HCT116 (cell line): ENCODE measurements around the gene FAM170B. TPM values are rescaled to one million over a fixed set of nuclear protein-coding genes. Genes with fewer than 3 reads are reported as not detected.

Experiments
- ATAC-seq: fragments of 200-7000 bp; cut with Tn5 transposase; 2 replicates; pipeline ENCODE4 v1.9.1; 2020; ENCODE audit warnings: mild to moderate bottlenecking, moderate library complexity
- BruUV-seq: library from RNA; stranded (reverse); fragments of 400-500 nt; replicated peaks from 2 replicates; lab custom pipeline; 2021; lab: Mats Ljungman, UMichigan
- CTCF ChIA-PET: fragments of 300-600 bp; sonication (Branson Sonifier 250); formaldehyde crosslinking; loops from one replicate; lab custom pipeline; 2021; ENCODE audit warnings: antibody characterized with exemption; lab: Charles Lee
- POLR2A ChIA-PET: fragments of 300-600, 350-600 bp; sonication (Branson Sonifier 250); formaldehyde crosslinking; loops from one replicate; lab custom pipeline; 2021; ENCODE audit warnings: antibody characterized with exemption; lab: Charles Lee
- RAD21 ChIA-PET, 2 experiments: fragments of 300-600 bp; sonication (Branson Sonifier 250); formaldehyde crosslinking; loops; one replicate each; lab custom pipeline; 2023; ENCODE audit warnings: low total read pairs in 2 of 2; ENCODE audit not compliant: uncharacterized antibody in 2 of 2, unreplicated experiment in 2 of 2, low non-redundant PET in 1 of 2; lab: Charles Lee
- DNase-seq: peaks from one replicate; pipeline ENCODE4 v3.0.0-alpha.2; 2010; ENCODE audit warnings: low read depth, low spot score
- H2AFZ ChIP-seq: fragments of 200-600 bp; shearing (Covaris generic), sonication (generic); 2 replicates; pipeline ENCODE4 v1.6.1; 2017; ENCODE audit warnings: low read depth, mixed run types, mixed read lengths, antibody characterized with exemption, low read length; ENCODE audit not compliant: poor library complexity, severe bottlenecking
- H3K27ac ChIP-seq: 2 replicates; pipeline ENCODE4 v1.5.1; 2012; ENCODE audit warnings: low read depth, low read length
- H3K27me3 ChIP-seq: fragments of 200-600 bp; sonication (generic); 2 replicates; pipeline ENCODE4 v1.6.1; 2016; ENCODE audit warnings: mixed run types, low read length, mixed read lengths; ENCODE audit not compliant: insufficient read depth
- H3K36me3 ChIP-seq, 2 experiments: fragments of 200-500 bp in 1 of 2; fragments of 200-600 bp in 1 of 2; sonication (Bioruptor generic) in 1 of 2; sonication (generic) in 1 of 2; 2 replicates each; pipeline versions ENCODE4 v1.5.1 to v1.6.1; 2014 to 2016; ENCODE audit warnings: low read length in 2 of 2, inconsistent platforms in 1 of 2, mixed read lengths in 1 of 2, mixed run types in 1 of 2; ENCODE audit not compliant: insufficient read depth in 2 of 2, control insufficient read depth in 1 of 2
- H3K4me1 ChIP-seq, 2 experiments: fragments of 200-600 bp in 1 of 2; sonication (generic) in 1 of 2; 2 replicates each; pipeline versions ENCODE4 v1.5.1 to v1.6.1; 2012 to 2017; ENCODE audit warnings: low read length in 2 of 2, inconsistent platforms in 1 of 2, mild to moderate bottlenecking in 1 of 2, mixed read lengths in 1 of 2, mixed run types in 1 of 2, moderate library complexity in 1 of 2; ENCODE audit not compliant: insufficient read depth in 2 of 2, control insufficient read depth in 1 of 2
- H3K4me2 ChIP-seq: fragments of 200-600 bp; sonication (generic); 2 replicates; pipeline ENCODE4 v1.6.1; 2017; ENCODE audit warnings: mixed run types, low read length, mixed read lengths
- H3K4me3 ChIP-seq, 2 experiments: fragments of 200-600 bp in 1 of 2; sonication (generic) in 1 of 2; replicated peaks in 1 of 2; 2 replicates each; pipeline ENCODE4 v1.5.1; 2011 to 2016; ENCODE audit warnings: low read length in 2 of 2, control low read depth in 1 of 2, low read depth in 1 of 2, mild to moderate bottlenecking in 1 of 2, mixed read lengths in 1 of 2, mixed run types in 1 of 2
- H3K79me2 ChIP-seq: fragments of 200-600 bp; sonication (generic); 2 replicates; pipeline ENCODE4 v1.6.1; 2017; ENCODE audit warnings: mild to moderate bottlenecking, mixed run types, low read length, moderate library complexity, mixed read lengths; ENCODE audit not compliant: insufficient read depth
- H3K9ac ChIP-seq: fragments of 200-600 bp; sonication (generic); 2 replicates; pipeline ENCODE4 v1.6.1; 2016; ENCODE audit warnings: low read length, mixed read lengths
- H3K9me2 ChIP-seq: fragments of 200-600 bp; sonication (generic), shearing (Covaris generic); 2 replicates; pipeline ENCODE4 v1.6.1; 2017; ENCODE audit warnings: mixed run types, mild to moderate bottlenecking, moderate library complexity; ENCODE audit not compliant: insufficient read depth
- H3K9me3 ChIP-seq, 2 experiments: fragments of 200-500 bp in 1 of 2; fragments of 200-600 bp in 1 of 2; sonication (Bioruptor generic) in 1 of 2; sonication (generic) in 1 of 2; 2 replicates each; pipeline ENCODE4 v1.6.1; 2014 to 2017; ENCODE audit warnings: low read length in 2 of 2, mixed read lengths in 2 of 2, inconsistent platforms in 1 of 2, low read depth in 1 of 2, mild to moderate bottlenecking in 1 of 2, mixed run types in 1 of 2, moderate library complexity in 1 of 2; ENCODE audit not compliant: control insufficient read depth in 1 of 2, insufficient read depth in 1 of 2
- H4K20me1 ChIP-seq: fragments of 200-600 bp; sonication (generic), shearing (Covaris generic); 2 replicates; pipeline ENCODE4 v1.6.1; 2017; ENCODE audit warnings: mixed run types, mild to moderate bottlenecking, moderate library complexity; ENCODE audit not compliant: insufficient read depth
- CBX3 ChIP-seq: IDR thresholded peaks from 2 replicates; pipeline ENCODE4 v1.6.1; 2012; ENCODE audit warnings: low read depth
- CTCF ChIP-seq, 3 experiments: fragments of 200-600 bp in 1 of 3; sonication (generic) in 1 of 3; IDR thresholded peaks in 2 of 3; conservative IDR thresholded peaks in 1 of 3; 2 replicates each; pipeline ENCODE4 v1.5.1; 2012 to 2017; ENCODE audit warnings: low read depth in 2 of 3, low read length in 2 of 3, antibody characterized with exemption in 1 of 3, borderline replicate concordance in 1 of 3, control low read depth in 1 of 3, mild to moderate bottlenecking in 1 of 3, mixed read lengths in 1 of 3, mixed run types in 1 of 3, moderate library complexity in 1 of 3; ENCODE audit not compliant: insufficient read depth in 1 of 3
- ELF1 ChIP-seq: IDR thresholded peaks from 2 replicates; pipeline ENCODE4 v1.6.1; 2012; ENCODE audit warnings: low read depth, borderline replicate concordance
- EZH2phosphoT487 ChIP-seq: fragments of 200-600 bp; IDR thresholded peaks from 2 replicates; pipeline ENCODE4 v1.6.1; 2018; ENCODE audit warnings: antibody characterized with exemption, borderline replicate concordance
- FOSL1 ChIP-seq: IDR thresholded peaks from 2 replicates; pipeline ENCODE4 v1.6.1; 2012; ENCODE audit warnings: low read depth
- POLR2A ChIP-seq: IDR thresholded peaks from 2 replicates; pipeline ENCODE4 v1.7.0; 2011; ENCODE audit warnings: borderline replicate concordance; ENCODE audit not compliant: insufficient read depth, insufficient read length; ENCODE audit errors: extremely low read depth
- RAD21 ChIP-seq: IDR thresholded peaks from 2 replicates; pipeline ENCODE4 v1.6.1; 2012; ENCODE audit warnings: low read depth, mild to moderate bottlenecking
- REST ChIP-seq: IDR thresholded peaks from 2 replicates; pipeline ENCODE4 v1.6.1; 2012; ENCODE audit warnings: low read depth
- SIN3A ChIP-seq: IDR thresholded peaks from 2 replicates; pipeline ENCODE4 v1.6.1; 2012; ENCODE audit warnings: low read depth
- SP1 ChIP-seq: IDR thresholded peaks from 2 replicates; pipeline ENCODE4 v1.6.1; 2012; ENCODE audit warnings: low read depth
- TCF7L2 ChIP-seq: IDR thresholded peaks from 2 replicates; pipeline ENCODE4 v1.7.0; 2011; ENCODE audit warnings: borderline replicate concordance, inconsistent platforms; ENCODE audit not compliant: insufficient read depth, insufficient read length; ENCODE audit errors: extremely low read depth
- ZBTB33 ChIP-seq: IDR thresholded peaks from 2 replicates; pipeline ENCODE4 v1.6.1; 2011; ENCODE audit warnings: mild to moderate bottlenecking, low read length, moderate library complexity; ENCODE audit not compliant: insufficient replicate concordance; ENCODE audit errors: extremely low read depth
- ZNF274 ChIP-seq: fragments of 200-500 bp; sonication (Bioruptor generic); IDR thresholded peaks from 2 replicates; pipeline ENCODE4 v1.6.1; 2014; ENCODE audit warnings: mild to moderate bottlenecking, low read depth, low read length, inconsistent platforms
- intact Hi-C: fragments of 100-400 bp; cut with micrococcal nuclease; formaldehyde crosslinking; loops from 2 replicates; pipeline ENCODE4 v1.10.0; 2022
- total RNA-seq: library from RNA; stranded (reverse); gene quantifications from one replicate; pipeline ENCODE4 v1.2.1, GENCODE V29; 2021; ENCODE audit not compliant: unreplicated experiment
- TF ChIP-seq, protein P1 (sequence below): IDR thresholded peaks from 2 replicates; pipeline ENCODE4 v1.6.1; 2012

FAM170B gene
- total RNA-seq, 1 experiment from 2014 or later = not detected

DNA sequence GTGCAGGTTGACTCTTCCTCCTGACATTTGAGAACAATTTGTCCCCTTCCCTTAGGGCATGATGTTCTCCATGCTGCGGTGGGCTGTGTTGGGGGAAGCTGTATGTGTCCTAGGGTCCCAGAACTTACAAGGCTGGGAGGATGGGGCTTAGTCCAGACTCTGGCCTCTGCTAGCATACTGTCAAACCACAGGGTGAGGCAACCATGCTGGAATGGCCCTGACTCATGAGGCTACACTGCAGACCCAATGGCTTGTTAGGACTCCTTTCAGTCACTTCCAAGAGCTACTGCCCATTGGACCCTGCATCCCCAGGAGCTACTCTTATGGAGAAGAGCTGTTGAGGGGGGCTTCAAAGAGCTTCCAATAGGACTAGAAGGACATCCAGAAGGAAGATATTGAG, 20.1 kb upstream of the FAM170B start:
- H3K27me3 ChIP-seq = peaks cover 86% of the 10 kb centered on the region
- H3K27ac ChIP-seq = no peak overlapping the region
- ATAC-seq (no peak), DNase-seq (no peak)
- no TSS peak for BruUV-seq
- intact Hi-C loops = no loop called here
- no peak for TF ChIP-seq SIN3A
- TF ChIP-seq SP1 = no peak
- no peak for TF ChIP-seq TCF7L2
- no peak for TF ChIP-seq CBX3
- no peak for TF ChIP-seq REST
- no peak for TF ChIP-seq EZH2phosphoT487
- TF ChIP-seq FOSL1 = no peak
- TF ChIP-seq ZNF274 = no peak
- no peak for TF ChIP-seq ELF1
- no peak for TF ChIP-seq CTCF (IDR thresholded peaks at IDR 0.05 in 2 of 3, conservative IDR thresholded peaks at IDR 0.05 in 1 of 3; ENCODE audit: borderline replicate concordance in 1 of 3, insufficient read depth in 1 of 3, low read depth in 2 of 3, low read length in 2 of 3)
- TF ChIP-seq, protein P1, sequence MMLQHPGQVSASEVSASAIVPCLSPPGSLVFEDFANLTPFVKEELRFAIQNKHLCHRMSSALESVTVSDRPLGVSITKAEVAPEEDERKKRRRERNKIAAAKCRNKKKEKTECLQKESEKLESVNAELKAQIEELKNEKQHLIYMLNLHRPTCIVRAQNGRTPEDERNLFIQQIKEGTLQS = no peak
- no peak for TF ChIP-seq ZBTB33
- no peak for TF ChIP-seq POLR2A
- no peak for TF ChIP-seq RAD21
- H3K4me3 ChIP-seq = no peak overlapping the region
- H2AFZ ChIP-seq = no peak overlapping the region
- no peak overlapping the region for H3K9ac ChIP-seq
- CTCF ChIA-PET = interaction anchor here (2.4 kb wide), 1 partner anchor 10 kb away, joined by 6 read pairs; no protein-coding TSS in a partner anchor
- H3K9me3 ChIP-seq = no peaks in the 10 kb centered on the region
- no peaks in the 10 kb centered on the region for H3K36me3 ChIP-seq
- no peak overlapping the region for H3K4me2 ChIP-seq
- RAD21 ChIA-PET = no interaction called here
- H4K20me1 ChIP-seq = no peaks in the 10 kb centered on the region; the same call in 1 of the 2 replicates
- H3K4me1 ChIP-seq = no peaks in the 10 kb centered on the region
- POLR2A ChIA-PET = no interaction called here
- H3K9me2 ChIP-seq = no peaks in the 10 kb centered on the region
- no peaks in the 10 kb centered on the region for H3K79me2 ChIP-seq
